Tibial artery (tissue), 4 donors: ENCODE results near the gene DENND1C.

Experiments
- DNase-seq, 2 donors: peaks; one replicate each; pipeline ENCODE4 v3.0.0-alpha.2; 2019
- H3K27ac ChIP-seq, 2 donors: fragments of 200-600 bp; sonication (generic) in 1 of 2; 1 replicate in 1 of 2; 2 replicates in 1 of 2; pipeline ENCODE4 v1.5.1; 2018 to 2019; ENCODE audit warnings: mild to moderate bottlenecking in 1 of 2
- H3K27me3 ChIP-seq, 2 donors: fragments of 200-600 bp; sonication (generic) in 1 of 2; one replicate each; pipeline versions ENCODE4 v1.5.1 to v1.6.0; 2016 to 2019
- H3K36me3 ChIP-seq, 3 donors: fragments of 200-600 bp; sonication (generic) in 2 of 3; one replicate each; pipeline ENCODE4 v1.5.1; 2016 to 2019; ENCODE audit warnings: mild to moderate bottlenecking in 2 of 3
- H3K4me1 ChIP-seq, 4 donors: fragments of 200-600 bp; sonication (generic) in 2 of 4; 1 replicate in 3 of 4; 2 replicates in 1 of 4; pipeline ENCODE4 v1.5.1; 2016 to 2019
- H3K4me3 ChIP-seq, 2 donors: fragments of 200-600 bp; sonication (generic) in 1 of 2; 1 replicate in 1 of 2; 2 replicates in 1 of 2; pipeline ENCODE4 v1.5.1; 2018 to 2019; ENCODE audit warnings: mild to moderate bottlenecking in 2 of 2
- H3K9me3 ChIP-seq, 3 donors: fragments of 200-600 bp; sonication (generic) in 1 of 3; one replicate each; pipeline ENCODE4 v1.5.1; 2016 to 2019
- CTCF ChIP-seq, 2 experiments: fragments of 200-600 bp in 1 of 2; fragments of 450-650 bp in 1 of 2; IDR thresholded peaks; one replicate each; pipeline ENCODE4 v1.5.1; 2017 to 2019; ENCODE audit warnings: antibody characterized with exemption in 2 of 2, mild to moderate bottlenecking in 1 of 2, moderate library complexity in 1 of 2
- intact Hi-C: fragments of 100-400 bp; cut with DNase I; formaldehyde crosslinking; loops from one replicate; pipeline ENCODE4 v1.15.0; 2023; ENCODE audit warnings: low total_unique reads

The DENND1C gene

GRCh38 chr19:6491802-6492592 lies 10.4 kb upstream of the DENND1C start:
- no peak for TF ChIP-seq CTCF (IDR thresholded peaks at IDR 0.05)
- Histone ChIP-seq H3K36me3 (no peaks in the 10 kb centered on the region), H3K4me3 (no peak overlapping the region), H3K27ac (no peak overlapping the region), H3K9me3 (peaks cover 0 to 8% (median 5%) of the 10 kb centered on the region in 3 donors), H3K4me1 (no peaks in the 10 kb centered on the region), H3K27me3 (no peaks in the 10 kb centered on the region)
- intact Hi-C loops = no loop called here
- no peak for DNase-seq

GRCh38 chr19:6490134-6490533 lies 8.5 kb upstream of the DENND1C start:
- Histone ChIP-seq H3K27ac (no peak overlapping the region), H3K27me3 (no peaks in the 10 kb centered on the region), H3K36me3 (no peaks in the 10 kb centered on the region), H3K9me3 (peaks cover 0 to 8% (median 5%) of the 10 kb centered on the region in 3 donors), H3K4me1 (no peaks in the 10 kb centered on the region), H3K4me3 (no peak overlapping the region)
- no peak for TF ChIP-seq CTCF (IDR thresholded peaks at IDR 0.05)
- DNase-seq = no peak
- intact Hi-C loops = no loop called here

GRCh38 chr19:6489278-6490061 lies 7.9 kb upstream of the DENND1C start:
- no peak for TF ChIP-seq CTCF (IDR thresholded peaks at IDR 0.05)
- H3K36me3 ChIP-seq = no peaks in the 10 kb centered on the region
- H3K9me3 ChIP-seq = peaks cover 0 to 8% (median 5%) of the 10 kb centered on the region in 3 donors
- H3K27me3 ChIP-seq = no peaks in the 10 kb centered on the region
- H3K27ac ChIP-seq = no peak overlapping the region
- intact Hi-C loops = no loop called here
- no peaks in the 10 kb centered on the region for H3K4me1 ChIP-seq
- no peak overlapping the region for H3K4me3 ChIP-seq
- no peak for DNase-seq

GRCh38 chr19:6484831-6485230 lies 3.2 kb upstream of the DENND1C start:
- Histone ChIP-seq H3K36me3 (no peaks in the 10 kb centered on the region), H3K27me3 (peaks cover 0 to 29% of the 10 kb centered on the region in 2 donors), H3K27ac (no peak overlapping the region), H3K9me3 (no peaks in the 10 kb centered on the region), H3K4me3 (no peak overlapping the region), H3K4me1 (no peaks in the 10 kb centered on the region)
- TF ChIP-seq CTCF (IDR thresholded peaks at IDR 0.05) = no peak
- intact Hi-C loops = no loop called here
- DNase-seq = no peak

- Histone ChIP-seq H3K4me1 (no peaks in the 10 kb centered on the region), H3K27me3 (peaks cover 0 to 35% of the 10 kb centered on the region in 2 donors), H3K36me3 (no peaks in the 10 kb centered on the region), H3K27ac (no peak overlapping the region), H3K9me3 (no peaks in the 10 kb centered on the region), H3K4me3 (no peak overlapping the region)
- TF ChIP-seq CTCF (IDR thresholded peaks at IDR 0.05) = no peak
- intact Hi-C loops = no loop called here
- DNase-seq = no peak
Observed at GRCh38 chr19:6484230-6484629, 2.6 kb upstream of the DENND1C start.
